Neural crest cell (in vitro differentiated cells): ENCODE measurements around the gene TNS3. TPM values are rescaled to one million over a fixed set of nuclear protein-coding genes. Genes with fewer than 3 reads are reported as not detected.
"Not testable (repeated sequence)": the region's sequence is repeated elsewhere in the genome, so short reads cannot be mapped to it uniquely, and the experiment has no call there.

Experiments
- DNase-seq: peaks from one replicate; pipeline ENCODE4 v3.0.0; 2021; ENCODE audit warnings: low read depth, mixed read lengths, low spot score
- H3K27ac Mint-ChIP-seq: one replicate; pipeline ENCODE4 v1.8.0; 2021; ENCODE audit warnings: mild to moderate bottlenecking, mixed read lengths; ENCODE audit not compliant: unreplicated experiment
- H3K27me3 Mint-ChIP-seq: 2 replicates; pipeline ENCODE4 v1.8.0; 2021; ENCODE audit warnings: low read depth, mild to moderate bottlenecking, mixed read lengths
- H3K36me3 Mint-ChIP-seq: 2 replicates; pipeline ENCODE4 v1.8.0; 2021; ENCODE audit warnings: low read depth, mild to moderate bottlenecking, mixed read lengths
- H3K4me1 Mint-ChIP-seq: 2 replicates; pipeline ENCODE4 v1.8.0; 2021; ENCODE audit warnings: mixed read lengths
- H3K4me3 Mint-ChIP-seq: one replicate; pipeline ENCODE4 v1.8.0; 2021; ENCODE audit warnings: mild to moderate bottlenecking, mixed read lengths
- H3K9me3 Mint-ChIP-seq: 2 replicates; pipeline ENCODE4 v1.8.0; 2021; ENCODE audit warnings: mixed read lengths
- total RNA-seq: library from RNA; stranded (reverse); gene quantifications from 2 replicates; pipeline ENCODE4 v1.2.1, GENCODE V29; 2021
- TF ChIP-seq, protein P1 (sequence below): fragments of 200-600 bp; sonication (generic); conservative IDR thresholded peaks from 2 replicates; pipeline ENCODE4 v1.5.0; 2021; ENCODE audit warnings: antibody characterized with exemption, mild to moderate bottlenecking

The TNS3 gene
- total RNA-seq, 1 donor from 2014 or later = 26.4 TPM

DNA sequence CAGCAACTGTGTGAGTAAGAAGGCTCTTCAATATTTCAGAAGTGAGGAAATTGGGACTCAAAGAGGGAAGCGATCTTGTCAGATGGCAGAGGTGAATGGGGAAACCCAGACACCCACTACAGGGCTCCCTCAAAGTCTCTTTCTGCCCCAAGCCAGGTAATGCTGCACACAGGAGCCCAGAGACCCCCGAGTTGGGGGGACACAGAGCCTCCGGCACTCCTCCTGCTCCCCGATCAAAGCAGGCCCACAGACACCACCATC lies 139.4 kb downstream of the TNS3 start:
- Mint-ChIP-seq H3K27ac (no peak overlapping the region), H3K9me3 (no peaks in the 10 kb centered on the region), H3K4me1 (peaks cover 12% of the 10 kb centered on the region), H3K36me3 (no peaks in the 10 kb centered on the region), H3K4me3 (no peak overlapping the region), H3K27me3 (no peaks in the 10 kb centered on the region)
- DNase-seq = no peak
- TF ChIP-seq, protein P1, sequence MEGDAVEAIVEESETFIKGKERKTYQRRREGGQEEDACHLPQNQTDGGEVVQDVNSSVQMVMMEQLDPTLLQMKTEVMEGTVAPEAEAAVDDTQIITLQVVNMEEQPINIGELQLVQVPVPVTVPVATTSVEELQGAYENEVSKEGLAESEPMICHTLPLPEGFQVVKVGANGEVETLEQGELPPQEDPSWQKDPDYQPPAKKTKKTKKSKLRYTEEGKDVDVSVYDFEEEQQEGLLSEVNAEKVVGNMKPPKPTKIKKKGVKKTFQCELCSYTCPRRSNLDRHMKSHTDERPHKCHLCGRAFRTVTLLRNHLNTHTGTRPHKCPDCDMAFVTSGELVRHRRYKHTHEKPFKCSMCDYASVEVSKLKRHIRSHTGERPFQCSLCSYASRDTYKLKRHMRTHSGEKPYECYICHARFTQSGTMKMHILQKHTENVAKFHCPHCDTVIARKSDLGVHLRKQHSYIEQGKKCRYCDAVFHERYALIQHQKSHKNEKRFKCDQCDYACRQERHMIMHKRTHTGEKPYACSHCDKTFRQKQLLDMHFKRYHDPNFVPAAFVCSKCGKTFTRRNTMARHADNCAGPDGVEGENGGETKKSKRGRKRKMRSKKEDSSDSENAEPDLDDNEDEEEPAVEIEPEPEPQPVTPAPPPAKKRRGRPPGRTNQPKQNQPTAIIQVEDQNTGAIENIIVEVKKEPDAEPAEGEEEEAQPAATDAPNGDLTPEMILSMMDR = no peak

DNA sequence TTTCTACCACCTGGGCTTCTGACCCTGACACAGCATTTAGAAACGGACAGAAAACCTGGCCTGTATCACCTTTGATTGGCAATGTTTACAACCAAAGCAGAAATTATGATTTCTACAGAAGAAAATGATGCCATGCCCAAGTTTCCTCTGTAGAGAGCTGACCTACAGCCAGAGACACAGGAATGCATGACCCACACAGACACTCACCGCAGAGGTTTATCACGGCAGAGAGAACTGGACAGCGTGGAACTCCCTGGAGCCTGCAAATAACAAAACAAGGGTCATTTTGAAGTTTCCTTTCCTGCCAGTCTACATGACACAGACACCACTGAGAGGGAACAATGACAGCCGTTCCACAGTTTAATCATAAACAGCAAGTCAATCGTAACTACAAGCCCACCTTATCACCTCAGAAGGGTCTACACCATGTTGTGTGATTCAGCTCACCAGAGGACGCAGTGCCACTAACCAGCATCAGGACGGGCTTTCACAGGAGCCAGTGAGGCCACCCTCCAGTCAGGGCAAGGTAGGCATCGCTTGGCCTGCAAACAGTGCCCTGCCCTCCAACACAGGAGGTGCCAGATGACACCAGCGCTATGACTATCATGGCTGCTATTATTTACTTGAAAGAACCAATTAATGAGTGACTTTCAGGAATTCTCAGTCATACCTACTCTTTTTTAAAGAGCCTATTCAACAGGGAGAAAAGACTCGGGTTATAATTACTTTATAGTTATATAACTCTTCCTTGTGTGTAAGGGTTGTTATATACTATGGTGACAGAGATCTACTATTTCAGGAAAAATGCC lies 139.9 kb downstream of the TNS3 start:
- Mint-ChIP-seq H3K36me3 (no peaks in the 10 kb centered on the region), H3K9me3 (no peaks in the 10 kb centered on the region), H3K4me3 (no peak overlapping the region), H3K27me3 (no peaks in the 10 kb centered on the region), H3K4me1 (peaks cover 7% of the 10 kb centered on the region), H3K27ac (peak overlapping the region; percentile 30)
- TF ChIP-seq, protein P1 = no peak
- DNase-seq = no peak

DNA sequence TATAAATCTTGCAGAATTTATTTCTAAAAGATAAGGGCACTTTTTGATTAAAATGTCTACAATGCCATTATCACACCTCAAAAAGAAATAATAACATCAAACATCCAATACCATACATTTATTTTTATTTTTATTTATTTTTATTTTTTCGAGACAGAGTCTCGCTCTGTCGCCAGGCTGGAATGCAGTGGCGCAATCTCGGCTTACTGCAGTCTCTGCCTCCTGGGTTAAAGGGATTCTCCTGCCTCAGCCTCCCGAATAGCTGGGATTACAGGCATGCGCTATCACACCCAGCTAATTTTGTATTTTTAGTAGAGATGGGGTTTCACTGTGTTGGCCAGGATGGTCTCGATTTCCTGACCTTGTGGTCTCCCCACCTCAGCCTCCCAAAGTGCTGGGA lies 140.9 kb downstream of the TNS3 start:
- not testable (repeated sequence) for H3K36me3 Mint-ChIP-seq, H3K27me3 Mint-ChIP-seq, H3K4me1 Mint-ChIP-seq, H3K9me3 Mint-ChIP-seq, DNase-seq, H3K27ac Mint-ChIP-seq, H3K4me3 Mint-ChIP-seq

DNA sequence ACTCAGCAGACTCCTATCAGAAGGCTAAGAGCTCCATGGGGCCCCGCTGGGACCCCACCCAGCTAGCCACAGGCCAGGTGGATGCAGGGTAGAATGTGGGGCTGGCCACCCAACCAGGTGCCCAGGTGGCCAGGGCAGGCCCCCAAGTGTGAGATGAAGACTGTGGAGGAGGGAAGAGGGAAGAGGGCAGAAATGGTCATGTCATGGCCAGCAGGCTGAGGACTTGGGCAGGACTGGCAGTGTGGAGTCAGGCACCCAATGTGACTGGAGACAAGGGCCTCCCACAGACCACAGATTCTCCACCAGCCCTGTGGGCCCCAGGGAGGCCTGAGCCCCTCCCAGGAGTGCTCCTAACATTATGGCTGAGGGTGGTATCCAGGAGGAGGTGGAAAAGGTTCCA lies 141.6 kb downstream of the TNS3 start:
- Mint-ChIP-seq H3K4me1 (peaks cover 11% of the 10 kb centered on the region), H3K27ac (no peak overlapping the region), H3K27me3 (no peaks in the 10 kb centered on the region), H3K9me3 (no peaks in the 10 kb centered on the region), H3K4me3 (no peak overlapping the region), H3K36me3 (peaks cover 2% of the 10 kb centered on the region)
- no peak for DNase-seq
- TF ChIP-seq, protein P1 = no peak

DNA sequence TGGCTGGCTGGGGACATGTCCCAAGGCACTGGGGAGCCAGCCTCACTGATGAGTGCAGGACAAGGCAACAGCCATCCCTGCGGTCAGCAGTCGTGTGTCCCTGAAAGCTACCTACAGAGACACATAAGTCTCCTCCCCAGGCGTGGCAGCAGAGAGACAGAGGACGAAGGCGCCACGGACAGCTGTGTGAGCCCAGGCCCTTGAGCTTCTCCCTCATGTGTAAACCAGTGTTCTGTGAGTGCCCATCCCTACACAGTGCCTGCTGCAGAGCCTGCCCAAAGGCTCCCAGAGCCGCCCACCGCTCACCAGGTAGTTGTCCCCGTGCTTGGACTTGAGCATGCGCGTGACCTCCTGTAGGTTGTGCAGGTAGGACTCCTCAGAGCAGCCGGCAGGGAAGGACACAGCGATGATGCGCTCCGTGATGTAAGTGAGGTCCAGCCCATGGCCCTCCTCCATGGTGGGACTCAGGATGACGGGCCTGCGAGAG lies 142.7 kb downstream of the TNS3 start:
- Mint-ChIP-seq H3K36me3 (peaks cover 2% of the 10 kb centered on the region), H3K27ac (peak overlapping the region; percentile 72), H3K9me3 (no peaks in the 10 kb centered on the region), H3K27me3 (no peaks in the 10 kb centered on the region), H3K4me3 (no peak overlapping the region), H3K4me1 (peaks cover 9% of the 10 kb centered on the region)
- TF ChIP-seq, protein P1 = no peak
- DNase-seq = no peak

DNA sequence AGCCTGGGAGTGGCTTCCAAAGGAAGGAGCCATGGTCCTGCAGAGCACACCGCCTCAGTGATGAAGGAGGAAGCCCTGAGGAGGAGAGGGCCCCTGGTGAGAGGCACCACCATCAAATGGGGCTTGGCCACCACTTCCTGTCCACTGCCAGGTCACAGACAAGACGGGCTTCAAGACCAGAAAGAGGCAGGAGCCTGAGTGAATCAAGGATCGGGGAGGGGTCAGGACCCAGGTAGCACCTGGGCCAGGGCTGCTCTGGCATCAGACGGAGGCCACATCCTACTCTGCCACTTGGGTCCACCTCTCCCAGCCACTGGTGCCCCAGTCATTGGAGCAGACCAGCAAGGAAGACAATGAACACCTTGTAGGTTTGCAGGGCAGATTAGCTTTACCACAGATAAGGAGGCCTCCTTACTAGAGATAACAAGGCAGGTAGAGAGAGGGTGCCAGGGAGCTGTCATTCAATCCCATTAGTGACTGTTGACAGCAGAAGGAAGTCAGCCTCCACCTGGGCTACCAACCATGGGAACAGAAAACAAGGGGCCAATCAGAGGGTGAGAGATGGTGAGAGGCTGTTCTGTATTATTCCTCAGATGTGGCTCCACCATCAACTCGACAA lies 143.4 kb downstream of the TNS3 start:
- Mint-ChIP-seq H3K27ac (no peak overlapping the region), H3K4me3 (no peak overlapping the region), H3K27me3 (no peaks in the 10 kb centered on the region), H3K4me1 (peaks cover 9% of the 10 kb centered on the region), H3K9me3 (no peaks in the 10 kb centered on the region), H3K36me3 (peaks cover 2% of the 10 kb centered on the region)
- TF ChIP-seq, protein P1 = no peak
- no peak for DNase-seq
